ENCODE data around the gene FGF1. TPM values are rescaled to one million over a fixed set of nuclear protein-coding genes. Genes with fewer than 3 reads are reported as not detected.

Gene FGF1
- polyA plus RNA-seq, 4 donors: 0.27 to 2.8 (median 0.65) TPM; not detected in 1

DNA sequence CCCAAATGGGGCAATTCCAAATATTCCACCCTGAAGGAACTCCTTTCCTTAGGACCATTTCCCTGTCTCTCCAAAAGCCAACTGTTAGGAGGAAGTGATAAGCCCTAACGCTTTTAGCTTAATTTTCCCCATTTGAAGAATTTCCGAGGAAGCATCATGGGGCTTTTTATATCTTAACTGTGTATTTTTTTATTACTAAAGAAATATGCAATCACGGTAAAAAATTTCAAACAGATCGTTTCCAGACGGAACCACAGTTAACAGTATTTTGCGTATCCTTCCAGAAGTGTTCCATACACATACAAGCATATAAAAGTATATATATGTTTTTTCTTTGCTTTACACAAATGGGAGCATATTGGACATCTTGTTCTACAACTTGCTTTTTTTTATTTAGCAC lies 133.8 kb downstream of the FGF1 start:
- Histone ChIP-seq H3K9me3 (ENCODE audit: control insufficient read depth in 2 of 2, insufficient read depth in 1 of 2, low read depth in 1 of 2, low read length in 1 of 2) (no peaks in the 10 kb centered on the region), H3K4me3 (ENCODE audit: low read depth in 1 of 3, low read length in 3 of 3) (no peak overlapping the region), H3K36me3 (ENCODE audit: control insufficient read depth in 3 of 3, insufficient read depth in 2 of 3, low read depth in 1 of 3, low read length in 3 of 3) (no peaks in the 10 kb centered on the region), H3K4me1 (ENCODE audit: control insufficient read depth in 3 of 3, insufficient read depth in 2 of 3, low read depth in 1 of 3, low read length in 2 of 3) (peaks cover 0 to 4% (median 0%) of the 10 kb centered on the region in 3 donors), H3K27ac (ENCODE audit: low read depth in 1 of 3, low read length in 2 of 3) (no peak overlapping the region), H3K27me3 (ENCODE audit: control insufficient read depth in 3 of 3, insufficient read depth in 3 of 3, low read length in 3 of 3) (peaks cover 0 to 4% (median 0%) of the 10 kb centered on the region in 3 donors)
- no peak for DNase-seq
- 61 to 69% (median 66%) methylated on average over 6 of the region's 6 CpGs for WGBS, 3 donors
- no peak for FAIRE-seq

- Histone ChIP-seq H3K27ac (ENCODE audit: low read depth in 1 of 3, low read length in 2 of 3) (no peak overlapping the region), H3K36me3 (ENCODE audit: control insufficient read depth in 3 of 3, insufficient read depth in 2 of 3, low read depth in 1 of 3, low read length in 3 of 3) (no peaks in the 10 kb centered on the region), H3K9me3 (ENCODE audit: control insufficient read depth in 2 of 2, insufficient read depth in 1 of 2, low read depth in 1 of 2, low read length in 1 of 2) (no peaks in the 10 kb centered on the region), H3K4me3 (ENCODE audit: low read depth in 1 of 3, low read length in 3 of 3) (peak overlapping the region in 1 of 3 donors; percentile 25), H3K4me1 (ENCODE audit: control insufficient read depth in 3 of 3, insufficient read depth in 2 of 3, low read depth in 1 of 3, low read length in 2 of 3) (peaks cover 0 to 4% (median 0%) of the 10 kb centered on the region in 3 donors), H3K27me3 (ENCODE audit: control insufficient read depth in 3 of 3, insufficient read depth in 3 of 3, low read length in 3 of 3) (peaks cover 0 to 4% (median 0%) of the 10 kb centered on the region in 3 donors)
- WGBS, 3 donors: 5 to 10% (median 8%) methylated on average over 31 of the region's 31 CpGs
- peak; percentile 20 to 58 for DNase-seq
- no peak for FAIRE-seq
Observed at GRCh38 chr5:142551338-142552067, 134.4 kb downstream of the FGF1 start.

DNA sequence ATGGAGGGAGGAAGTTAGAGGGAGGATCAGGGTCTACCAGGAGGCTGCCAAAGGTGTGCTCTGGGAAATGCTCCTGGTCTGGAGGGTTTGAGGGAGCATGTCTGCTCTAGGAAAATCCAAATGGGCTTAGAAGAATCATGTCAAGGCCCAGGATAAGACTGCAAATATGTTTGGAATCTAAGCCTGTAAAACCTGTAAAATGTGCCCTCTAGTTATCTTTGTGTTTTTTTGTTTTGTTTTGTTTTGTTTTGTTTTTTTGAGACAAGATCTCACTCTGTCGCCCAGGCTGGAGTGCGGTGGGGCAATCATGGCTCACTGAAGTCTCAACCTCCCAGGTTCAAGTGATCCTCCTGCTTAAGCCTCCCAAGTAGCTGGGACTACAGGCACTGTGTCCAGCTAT lies 135.4 kb downstream of the FGF1 start:
- Histone ChIP-seq H3K4me3 (ENCODE audit: low read depth in 1 of 3, low read length in 3 of 3) (no peak overlapping the region), H3K36me3 (ENCODE audit: control insufficient read depth in 3 of 3, insufficient read depth in 2 of 3, low read depth in 1 of 3, low read length in 3 of 3) (no peaks in the 10 kb centered on the region), H3K27ac (ENCODE audit: low read depth in 1 of 3, low read length in 2 of 3) (no peak overlapping the region), H3K4me1 (ENCODE audit: control insufficient read depth in 3 of 3, insufficient read depth in 2 of 3, low read depth in 1 of 3, low read length in 2 of 3) (peaks cover 0 to 8% (median 0%) of the 10 kb centered on the region in 3 donors), H3K9me3 (ENCODE audit: control insufficient read depth in 2 of 2, insufficient read depth in 1 of 2, low read depth in 1 of 2, low read length in 1 of 2) (no peaks in the 10 kb centered on the region), H3K27me3 (ENCODE audit: control insufficient read depth in 3 of 3, insufficient read depth in 3 of 3, low read length in 3 of 3) (peaks cover 0 to 4% (median 0%) of the 10 kb centered on the region in 3 donors)
- WGBS, 3 donors: 92 to 98% (median 96%) methylated on average over 2 of the region's 2 CpGs
- no peak for DNase-seq
- FAIRE-seq: no peak

- no peaks in the 10 kb centered on the region for H3K9me3 ChIP-seq (ENCODE audit: control insufficient read depth in 2 of 2, insufficient read depth in 1 of 2, low read depth in 1 of 2, low read length in 1 of 2)
- H3K27me3 ChIP-seq (ENCODE audit: control insufficient read depth in 3 of 3, insufficient read depth in 3 of 3, low read length in 3 of 3): peaks cover 0 to 4% (median 0%) of the 10 kb centered on the region in 3 donors
- 58 to 66% (median 60%) methylated on average over 2 of the region's 2 CpGs for WGBS, 3 donors
- no peaks in the 10 kb centered on the region for H3K36me3 ChIP-seq (ENCODE audit: control insufficient read depth in 3 of 3, insufficient read depth in 2 of 3, low read depth in 1 of 3, low read length in 3 of 3)
- H3K27ac ChIP-seq (ENCODE audit: low read depth in 1 of 3, low read length in 2 of 3): no peak overlapping the region
- peaks cover 0 to 15% (median 0%) of the 10 kb centered on the region in 3 donors for H3K4me1 ChIP-seq (ENCODE audit: control insufficient read depth in 3 of 3, insufficient read depth in 2 of 3, low read depth in 1 of 3, low read length in 2 of 3)
- FAIRE-seq: no peak
- H3K4me3 ChIP-seq (ENCODE audit: low read depth in 1 of 3, low read length in 3 of 3): no peak overlapping the region
- no peak for DNase-seq
Observed at GRCh38 chr5:142549834-142550233, 136.1 kb downstream of the FGF1 start.

GRCh38 chr5:142548739-142549275 lies 137.1 kb downstream of the FGF1 start:
- no peak for FAIRE-seq

DNA sequence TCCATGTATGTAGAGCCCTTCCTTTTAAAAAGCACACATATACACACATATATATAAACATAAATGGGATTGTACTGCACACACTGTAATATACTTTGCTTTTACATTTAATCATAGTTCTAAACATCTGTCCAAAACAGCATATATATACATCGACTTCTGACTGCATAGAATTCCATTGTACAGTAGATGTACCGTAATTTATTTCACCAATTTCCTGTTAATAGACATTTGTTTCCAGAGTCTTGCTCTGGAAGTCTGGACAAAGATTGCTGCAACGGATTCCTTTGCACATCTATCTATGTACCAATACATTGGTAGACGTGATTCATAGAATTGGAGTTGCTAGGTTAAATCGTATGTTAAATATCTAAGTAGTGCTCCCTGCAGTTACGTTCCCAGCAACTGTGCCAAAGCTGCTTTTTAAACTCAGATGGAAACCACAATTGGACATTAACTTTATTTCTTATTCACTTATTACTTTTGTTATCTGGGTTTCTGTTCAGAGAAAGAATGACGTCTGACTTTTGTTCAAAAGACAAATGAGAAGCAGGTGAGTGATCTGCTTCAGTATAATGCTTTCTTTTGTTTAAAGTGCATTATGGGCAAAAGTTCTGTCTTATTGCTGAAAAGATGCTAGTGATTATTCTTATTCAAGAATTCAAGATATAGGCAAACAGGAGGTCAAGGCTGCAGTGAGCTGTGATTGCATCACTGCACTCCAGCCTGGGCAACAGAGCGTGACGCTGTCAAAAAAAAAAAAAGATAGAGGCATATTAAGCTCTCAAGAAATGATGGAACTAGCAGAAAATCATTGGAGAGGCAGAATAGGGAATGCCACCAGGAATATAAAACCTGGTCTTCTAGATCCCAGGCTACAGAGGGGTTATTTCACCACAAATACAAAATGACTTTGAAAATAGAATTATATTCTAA lies 138.2 kb downstream of the FGF1 start:
- no peaks in the 10 kb centered on the region for H3K9me3 ChIP-seq (ENCODE audit: control insufficient read depth in 2 of 2, insufficient read depth in 1 of 2, low read depth in 1 of 2, low read length in 1 of 2)
- DNase-seq: no peak
- H3K27me3 ChIP-seq (ENCODE audit: control insufficient read depth in 3 of 3, insufficient read depth in 3 of 3, low read length in 3 of 3): peaks cover 0 to 4% (median 0%) of the 10 kb centered on the region in 3 donors
- H3K27ac ChIP-seq (ENCODE audit: low read depth in 1 of 3, low read length in 2 of 3): no peak overlapping the region
- no peak overlapping the region for H3K4me3 ChIP-seq (ENCODE audit: low read depth in 1 of 3, low read length in 3 of 3)
- H3K36me3 ChIP-seq (ENCODE audit: control insufficient read depth in 3 of 3, insufficient read depth in 2 of 3, low read depth in 1 of 3, low read length in 3 of 3): no peaks in the 10 kb centered on the region
- no peak for FAIRE-seq
- WGBS, 3 donors: 85 to 92% (median 88%) methylated on average over 9 of the region's 9 CpGs
- peaks cover 0 to 20% (median 0%) of the 10 kb centered on the region in 3 donors for H3K4me1 ChIP-seq (ENCODE audit: control insufficient read depth in 3 of 3, insufficient read depth in 2 of 3, low read depth in 1 of 3, low read length in 2 of 3)

More at GRCh38 chr5:142548739-142549275, 137.1 kb downstream of the FGF1 start:
- DNase-seq: peak; percentile 88 to 91
- Histone ChIP-seq H3K4me1 (ENCODE audit: control insufficient read depth in 3 of 3, insufficient read depth in 2 of 3, low read depth in 1 of 3, low read length in 2 of 3) (peaks cover 0 to 20% (median 0%) of the 10 kb centered on the region in 3 donors), H3K27ac (ENCODE audit: low read depth in 1 of 3, low read length in 2 of 3) (no peak overlapping the region), H3K36me3 (ENCODE audit: control insufficient read depth in 3 of 3, insufficient read depth in 2 of 3, low read depth in 1 of 3, low read length in 3 of 3) (no peaks in the 10 kb centered on the region), H3K27me3 (ENCODE audit: control insufficient read depth in 3 of 3, insufficient read depth in 3 of 3, low read length in 3 of 3) (peaks cover 0 to 4% (median 0%) of the 10 kb centered on the region in 3 donors), H3K4me3 (ENCODE audit: low read depth in 1 of 3, low read length in 3 of 3) (no peak overlapping the region), H3K9me3 (ENCODE audit: control insufficient read depth in 2 of 2, insufficient read depth in 1 of 2, low read depth in 1 of 2, low read length in 1 of 2) (no peaks in the 10 kb centered on the region)
- WGBS, 3 donors: 14 to 22% (median 19%) methylated on average over 5 of the region's 5 CpGs

GRCh38 chr5:142545650-142546322 lies 140.1 kb downstream of the FGF1 start:
- DNase-seq (no peak), FAIRE-seq (no peak)
- Histone ChIP-seq H3K9me3 (ENCODE audit: control insufficient read depth in 2 of 2, insufficient read depth in 1 of 2, low read depth in 1 of 2, low read length in 1 of 2) (no peaks in the 10 kb centered on the region), H3K4me1 (ENCODE audit: control insufficient read depth in 3 of 3, insufficient read depth in 2 of 3, low read depth in 1 of 3, low read length in 2 of 3) (peaks cover 0 to 20% (median 0%) of the 10 kb centered on the region in 3 donors), H3K27me3 (ENCODE audit: control insufficient read depth in 3 of 3, insufficient read depth in 3 of 3, low read length in 3 of 3) (peaks cover 0 to 2% (median 0%) of the 10 kb centered on the region in 3 donors), H3K36me3 (ENCODE audit: control insufficient read depth in 3 of 3, insufficient read depth in 2 of 3, low read depth in 1 of 3, low read length in 3 of 3) (no peaks in the 10 kb centered on the region), H3K4me3 (ENCODE audit: low read depth in 1 of 3, low read length in 3 of 3) (no peak overlapping the region), H3K27ac (ENCODE audit: low read depth in 1 of 3, low read length in 2 of 3) (no peak overlapping the region)
- WGBS, 3 donors: 74 to 83% (median 75%) methylated on average over 3 of the region's 3 CpGs
